Measurements from ENCODE around the gene MEN1. TPM values are rescaled to one million over a fixed set of nuclear protein-coding genes. Genes with fewer than 3 reads are reported as not detected.
A peak's percentile ranks its signal among the peaks of the same experiment; 100 is the strongest.
"Not testable (repeated sequence)": the region's sequence is repeated elsewhere in the genome, so short reads cannot be mapped to it uniquely, and the experiment has no call there.

Gene MEN1
- total RNA-seq, 2 experiments from 2014 or later, result 25.8 to 29.0 TPM

DNA sequence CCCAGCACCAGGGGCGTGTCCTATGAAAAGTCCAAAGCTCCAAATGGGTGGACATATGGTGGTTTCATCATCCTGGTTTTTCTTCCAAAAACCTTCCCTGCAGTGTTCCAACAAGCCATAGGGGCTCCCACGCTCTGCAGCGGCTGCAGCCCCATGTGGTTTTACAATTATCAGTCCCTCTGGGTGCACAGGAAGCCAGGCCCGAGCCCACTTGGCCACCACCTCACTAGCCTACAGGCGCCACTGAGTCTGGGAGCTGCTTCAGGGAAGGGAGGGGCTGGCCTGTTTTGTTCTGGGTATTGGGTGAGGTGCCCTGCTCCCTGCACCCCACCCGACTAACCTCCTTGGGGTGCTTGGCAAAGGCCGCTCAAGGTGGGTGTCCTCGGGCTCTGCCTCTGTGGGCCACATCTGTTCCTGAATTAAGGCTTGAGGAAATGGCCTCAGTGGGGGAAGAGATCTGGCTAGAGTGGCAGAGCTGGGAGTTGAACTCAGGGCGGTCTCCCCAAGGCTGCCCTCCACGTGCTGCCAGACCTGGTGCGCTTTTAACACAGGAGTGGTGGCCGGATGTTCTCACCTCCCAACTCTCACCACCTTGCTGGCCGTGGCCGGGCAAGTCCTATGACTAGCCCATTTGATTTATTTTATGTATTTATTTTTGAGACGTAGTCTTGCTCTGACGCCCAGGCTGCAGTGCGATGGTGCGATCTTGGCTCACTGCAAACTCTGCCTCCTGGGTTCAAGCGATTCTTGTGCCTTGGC lies 39.4 kb upstream of the MEN1 start:
- intact Hi-C loops (cut with micrococcal nuclease), result loop anchor here (10.0 kb wide), 1 partner anchor 165 kb away; the partner anchor contains the start of gene ARL2
- ATAC-seq (no peak), DNase-seq (no peak)
- H3K4me1 Mint-ChIP-seq (ENCODE audit: low read depth), result peaks cover 76% of the 10 kb centered on the region
- TF ChIP-seq, protein P1, sequence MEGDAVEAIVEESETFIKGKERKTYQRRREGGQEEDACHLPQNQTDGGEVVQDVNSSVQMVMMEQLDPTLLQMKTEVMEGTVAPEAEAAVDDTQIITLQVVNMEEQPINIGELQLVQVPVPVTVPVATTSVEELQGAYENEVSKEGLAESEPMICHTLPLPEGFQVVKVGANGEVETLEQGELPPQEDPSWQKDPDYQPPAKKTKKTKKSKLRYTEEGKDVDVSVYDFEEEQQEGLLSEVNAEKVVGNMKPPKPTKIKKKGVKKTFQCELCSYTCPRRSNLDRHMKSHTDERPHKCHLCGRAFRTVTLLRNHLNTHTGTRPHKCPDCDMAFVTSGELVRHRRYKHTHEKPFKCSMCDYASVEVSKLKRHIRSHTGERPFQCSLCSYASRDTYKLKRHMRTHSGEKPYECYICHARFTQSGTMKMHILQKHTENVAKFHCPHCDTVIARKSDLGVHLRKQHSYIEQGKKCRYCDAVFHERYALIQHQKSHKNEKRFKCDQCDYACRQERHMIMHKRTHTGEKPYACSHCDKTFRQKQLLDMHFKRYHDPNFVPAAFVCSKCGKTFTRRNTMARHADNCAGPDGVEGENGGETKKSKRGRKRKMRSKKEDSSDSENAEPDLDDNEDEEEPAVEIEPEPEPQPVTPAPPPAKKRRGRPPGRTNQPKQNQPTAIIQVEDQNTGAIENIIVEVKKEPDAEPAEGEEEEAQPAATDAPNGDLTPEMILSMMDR (IDR thresholded peaks at IDR 0.05), result no peak
- ChIA-PET CTCF (interaction anchor here (1.3 to 28.9 kb wide), 5 partner anchors 10 to 465 kb away, joined by 4 to 1168 read pairs (median 6); partner anchors contain the start of genes CDC42EP2 and EHD1), POLR2A (interaction anchor here (1.0 to 26.2 kb wide), 5 partner anchors 14 to 165 kb away, joined by 3 to 768 read pairs (median 3); partner anchors contain the start of genes EHD1 and SF1)
- no peaks in the 10 kb centered on the region for H3K9me3 Mint-ChIP-seq
- no peak overlapping the region for H3K4me3 Mint-ChIP-seq
- H3K36me3 Mint-ChIP-seq (ENCODE audit: low read depth), result peaks cover 21% of the 10 kb centered on the region
- no peak overlapping the region for H3K27ac Mint-ChIP-seq
- H3K27me3 Mint-ChIP-seq, result no peaks in the 10 kb centered on the region

DNA sequence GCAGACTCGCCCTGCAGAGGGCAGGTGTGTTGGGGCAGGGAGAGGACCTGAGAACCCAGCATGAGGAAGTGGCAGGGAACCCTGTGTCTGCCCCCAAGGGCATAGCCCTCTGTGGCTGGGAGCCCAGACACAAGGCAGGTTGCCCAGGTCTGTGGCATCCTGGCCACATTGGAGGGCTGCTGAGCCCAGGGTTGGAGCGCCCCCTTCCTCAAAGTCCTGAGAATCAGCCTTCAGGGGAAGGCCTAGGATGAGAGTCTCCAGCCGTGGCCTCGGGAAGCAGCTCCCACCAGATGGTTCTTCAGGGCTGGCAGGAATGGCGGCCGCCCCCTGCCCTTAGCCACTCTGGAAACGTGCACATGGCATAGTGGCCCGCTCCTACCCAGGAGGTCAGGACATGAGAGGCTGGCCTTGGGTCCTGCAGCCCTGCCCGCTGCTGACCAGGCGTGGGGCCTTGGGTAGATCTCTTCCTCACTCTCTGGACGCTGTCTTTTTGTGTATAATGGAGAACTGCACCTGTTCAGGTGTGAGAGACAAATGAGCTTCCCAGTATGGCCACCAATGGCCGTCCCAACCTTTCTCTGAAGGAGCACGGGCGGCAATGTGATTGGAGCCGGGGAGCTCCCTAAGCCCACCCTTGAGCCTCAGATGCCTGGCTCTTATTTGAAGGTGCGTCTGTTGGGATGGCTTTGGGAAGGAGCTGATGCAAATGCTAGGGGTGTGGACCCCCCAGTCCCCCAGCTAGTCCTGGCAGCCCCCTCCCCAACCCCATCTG lies 38.7 kb upstream of the MEN1 start:
- ATAC-seq (no peak), DNase-seq (peak; percentile 49)
- Mint-ChIP-seq H3K27me3 (no peaks in the 10 kb centered on the region), H3K4me1 (ENCODE audit: low read depth) (peaks cover 69% of the 10 kb centered on the region), H3K36me3 (ENCODE audit: low read depth) (peaks cover 13% of the 10 kb centered on the region), H3K4me3 (no peak overlapping the region), H3K9me3 (no peaks in the 10 kb centered on the region), H3K27ac (peak overlapping the region; percentile 76)
- TF ChIP-seq, protein P1 (IDR thresholded peaks at IDR 0.05), result no peak
- intact Hi-C loops (cut with micrococcal nuclease), result loop anchor here (10.0 kb wide), 1 partner anchor 166 kb away; the partner anchor contains the start of gene ARL2
- ChIA-PET CTCF (interaction anchor here (1.1 to 28.9 kb wide), 19 partner anchors 7 to 466 kb away, joined by 3 to 1168 read pairs (median 5); partner anchors contain the start of genes CDC42EP2, EHD1, MEN1 and TM7SF2), POLR2A (interaction anchor here (1.0 to 26.2 kb wide), 8 partner anchors 14 to 166 kb away, joined by 3 to 768 read pairs (median 4); partner anchors contain the start of genes EHD1 and SF1)

DNA sequence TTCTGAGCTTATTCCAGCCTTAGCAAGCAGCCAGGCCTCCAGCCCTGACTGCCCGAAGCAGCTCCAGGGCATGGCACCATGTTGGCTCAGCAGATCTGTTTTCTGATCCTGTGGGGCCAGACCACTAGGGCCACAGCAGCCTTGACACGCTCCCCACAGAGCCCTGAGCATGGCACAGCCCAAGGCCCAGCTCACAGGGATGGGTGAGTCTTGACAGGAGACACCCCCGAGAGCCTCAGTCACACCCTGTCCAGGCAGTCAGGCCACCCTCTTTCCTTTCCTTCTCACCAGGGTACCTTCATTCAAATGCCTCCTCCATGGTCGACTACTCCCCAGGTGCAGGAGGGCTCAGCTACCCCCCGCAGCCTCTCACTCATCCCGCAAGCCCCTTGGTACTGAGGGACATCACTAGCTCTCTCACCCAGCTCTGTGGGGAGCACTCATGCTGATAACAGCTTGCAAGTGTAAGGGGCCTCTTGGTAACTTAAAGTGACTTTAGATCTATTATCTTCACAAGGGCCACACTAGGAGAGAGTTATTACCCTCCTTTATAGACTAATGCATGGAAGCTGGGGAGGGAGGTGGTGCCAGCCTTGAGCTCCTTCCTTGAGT lies 38.0 kb upstream of the MEN1 start:
- H3K4me1 Mint-ChIP-seq (ENCODE audit: low read depth), result peaks cover 67% of the 10 kb centered on the region

DNA sequence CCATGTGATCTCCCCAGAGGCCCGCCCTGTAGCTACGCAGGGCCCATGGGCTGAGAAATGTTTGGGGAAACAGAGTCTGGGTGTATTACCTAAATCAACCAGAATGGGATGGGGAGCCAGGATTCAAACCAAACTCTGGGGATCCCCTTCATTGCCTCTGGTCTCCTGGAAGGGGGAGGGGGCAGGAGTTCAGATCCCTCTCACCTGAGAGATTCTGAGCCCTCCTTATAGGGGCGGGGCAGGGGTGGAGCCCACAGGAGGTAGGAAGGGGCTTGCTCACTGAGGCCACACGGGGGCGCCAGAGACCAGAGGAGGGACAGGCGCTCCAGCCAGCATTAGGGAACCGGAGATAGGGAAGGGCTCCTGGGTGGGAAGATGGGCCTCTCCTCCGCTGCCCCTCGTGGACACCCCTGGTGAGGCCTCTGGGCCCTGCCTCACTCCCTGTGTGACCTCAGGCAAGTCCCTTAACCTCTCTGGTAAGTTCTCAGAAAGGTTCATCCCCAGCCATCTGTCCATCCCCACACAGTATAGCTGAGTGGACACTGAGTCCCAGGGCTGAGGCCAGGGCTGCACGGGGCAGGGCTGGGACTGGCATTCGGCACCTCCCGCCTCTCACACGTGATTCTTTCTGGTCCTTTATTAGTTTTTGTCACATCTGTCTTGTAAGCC lies 36.8 kb upstream of the MEN1 start:
- no peak overlapping the region for H3K4me3 Mint-ChIP-seq
- H3K9me3 Mint-ChIP-seq, result no peaks in the 10 kb centered on the region
- no peaks in the 10 kb centered on the region for H3K27me3 Mint-ChIP-seq
- H3K36me3 Mint-ChIP-seq (ENCODE audit: low read depth), result peaks cover under 1% of the 10 kb centered on the region
- H3K27ac Mint-ChIP-seq, result peak overlapping the region; percentile 30
- ATAC-seq, result peak; percentile 63
- TF ChIP-seq, protein P1 (IDR thresholded peaks at IDR 0.05), result peak; percentile 94
- DNase-seq, result peak; percentile 94
- ChIA-PET POLR2A (interaction anchor here (0.9 to 26.2 kb wide), 8 partner anchors 16 to 270 kb away, joined by 3 to 768 read pairs (median 7); partner anchors contain the start of genes EHD1 and ZNHIT2), CTCF (interaction anchor here (0.6 to 28.9 kb wide), 22 partner anchors 9 to 265 kb away, joined by 3 to 1168 read pairs (median 4); partner anchors contain the start of genes ARL2, BATF2, EHD1 and MEN1)
- peaks cover 58% of the 10 kb centered on the region for H3K4me1 Mint-ChIP-seq (ENCODE audit: low read depth)
- intact Hi-C loops (cut with micrococcal nuclease), result loop anchor here (2.0 to 10.0 kb wide), 2 partner anchors 48 to 168 kb away; partner anchors contain the start of gene ARL2

More for the DNA sequence above, 38.0 kb upstream of the MEN1 start:
- Mint-ChIP-seq H3K27ac (peak overlapping the region; percentile 76), H3K36me3 (ENCODE audit: low read depth) (peaks cover 6% of the 10 kb centered on the region), H3K9me3 (no peaks in the 10 kb centered on the region), H3K27me3 (no peaks in the 10 kb centered on the region), H3K4me3 (no peak overlapping the region)
- DNase-seq (no peak), ATAC-seq (no peak)
- CTCF ChIA-PET, result interaction anchor here (0.8 to 28.9 kb wide), 28 partner anchors 8 to 466 kb away, joined by 3 to 1168 read pairs (median 4); partner anchors contain the start of genes BATF2, CDC42EP2, EHD1 and MEN1
- POLR2A ChIA-PET, result interaction anchor here (1.0 to 26.2 kb wide), 7 partner anchors 15 to 269 kb away, joined by 3 to 768 read pairs (median 9); partner anchors contain the start of genes EHD1 and ZNHIT2
- TF ChIP-seq, protein P1 (IDR thresholded peaks at IDR 0.05), result no peak
- intact Hi-C loops (cut with micrococcal nuclease), result loop anchor here (10.0 kb wide), 1 partner anchor 166 kb away; the partner anchor contains the start of gene ARL2

DNA sequence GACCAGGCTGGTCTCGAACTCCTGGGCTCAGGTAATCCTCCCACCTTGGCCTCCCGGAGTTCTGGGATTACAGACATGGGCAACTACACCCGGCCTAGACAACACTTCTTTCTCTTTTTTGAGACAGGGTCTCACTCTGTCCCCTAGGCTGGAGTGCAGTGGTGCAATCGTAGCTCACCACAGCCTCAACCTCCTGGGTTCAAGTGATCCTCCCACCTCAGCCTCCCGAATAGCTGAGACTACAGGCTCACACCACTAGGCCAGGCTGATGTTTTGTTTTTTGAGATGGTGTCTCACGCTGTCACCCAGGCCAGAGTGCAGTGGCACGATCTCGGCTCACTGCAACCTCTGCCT lies 35.4 kb upstream of the MEN1 start:
- H3K4me3 Mint-ChIP-seq; DNase-seq; H3K9me3 Mint-ChIP-seq; H3K27me3 Mint-ChIP-seq; ATAC-seq; H3K36me3 Mint-ChIP-seq (ENCODE audit: low read depth); H3K27ac Mint-ChIP-seq: not testable (repeated sequence)
- peaks cover 44% of the 10 kb centered on the region for H3K4me1 Mint-ChIP-seq (ENCODE audit: low read depth)
- ChIA-PET CTCF (interaction anchor here (1.2 to 28.9 kb wide), 4 partner anchors 11 to 41 kb away, joined by 3 to 1168 read pairs (median 168); partner anchors contain the start of gene EHD1), POLR2A (interaction anchor here (0.8 to 26.2 kb wide), 6 partner anchors 18 to 272 kb away, joined by 3 to 768 read pairs (median 8); partner anchors contain the start of genes ARL2, EHD1 and ZNHIT2)
- intact Hi-C loops (cut with micrococcal nuclease), result loop anchor here (2.0 to 10.0 kb wide), 2 partner anchors 49 to 169 kb away; partner anchors contain the start of gene ARL2

Measured in activated CD8-positive, alpha-beta T cell treated with anti-CD3 and anti-CD28 coated beads for 36 hours (primary cell).